Measurements from ENCODE around the gene DPCD. TPM values are rescaled to one million over a fixed set of nuclear protein-coding genes. Genes with fewer than 3 reads are reported as not detected.
A peak's percentile ranks its signal among the peaks of the same experiment; 100 is the strongest.

The DPCD gene
- total RNA-seq, 1 donor from 2014 or later, result 7.2 TPM

GRCh38 chr10:101561068-101561915 lies 26.8 kb upstream of the DPCD start:
- H3K36me3 ChIP-seq, result no peaks in the 10 kb centered on the region
- DNase-seq (no peak), ATAC-seq (no peak)
- H3K4me1 ChIP-seq, result peaks cover 2% of the 10 kb centered on the region
- H3K4me3 ChIP-seq, result no peak overlapping the region
- H3K9me3 ChIP-seq, result no peaks in the 10 kb centered on the region
- H3K27ac ChIP-seq, result no peak overlapping the region
- intact Hi-C loops (cut with DNase I), result no loop called here
- no peak for TF ChIP-seq CTCF (IDR thresholded peaks at IDR 0.05)
- peaks cover 21% of the 10 kb centered on the region for H3K27me3 ChIP-seq

GRCh38 chr10:101562231-101562630 lies 25.9 kb upstream of the DPCD start:
- intact Hi-C loops (cut with DNase I), result no loop called here
- Histone ChIP-seq H3K9me3 (no peaks in the 10 kb centered on the region), H3K36me3 (no peaks in the 10 kb centered on the region), H3K4me1 (peaks cover 9% of the 10 kb centered on the region), H3K4me3 (no peak overlapping the region), H3K27me3 (peaks cover 30% of the 10 kb centered on the region), H3K27ac (no peak overlapping the region)
- no peak for TF ChIP-seq CTCF (IDR thresholded peaks at IDR 0.05)
- no peak for ATAC-seq
- no peak for DNase-seq

- H3K4me3 ChIP-seq, result no peak overlapping the region
- no peak overlapping the region for H3K27ac ChIP-seq
- no peak for DNase-seq
- intact Hi-C loops (cut with DNase I), result no loop called here
- H3K9me3 ChIP-seq, result no peaks in the 10 kb centered on the region
- H3K4me1 ChIP-seq, result peaks cover 9% of the 10 kb centered on the region
- no peak for ATAC-seq
- no peaks in the 10 kb centered on the region for H3K36me3 ChIP-seq
- TF ChIP-seq CTCF (IDR thresholded peaks at IDR 0.05), result no peak
- peaks cover 35% of the 10 kb centered on the region for H3K27me3 ChIP-seq
These were observed 25.1 kb upstream of the DPCD start for GRCh38 chr10:101563007-101563406.

GRCh38 chr10:101563497-101564040 lies 24.6 kb upstream of the DPCD start:
- peaks cover 41% of the 10 kb centered on the region for H3K27me3 ChIP-seq
- peaks cover 9% of the 10 kb centered on the region for H3K4me1 ChIP-seq
- no peak for DNase-seq
- H3K9me3 ChIP-seq, result no peaks in the 10 kb centered on the region
- TF ChIP-seq CTCF (IDR thresholded peaks at IDR 0.05), result no peak
- no peaks in the 10 kb centered on the region for H3K36me3 ChIP-seq
- no peak for ATAC-seq
- intact Hi-C loops (cut with DNase I), result no loop called here
- H3K27ac ChIP-seq, result no peak overlapping the region
- no peak overlapping the region for H3K4me3 ChIP-seq

- Histone ChIP-seq H3K4me1 (peaks cover 12% of the 10 kb centered on the region), H3K27me3 (peaks cover 50% of the 10 kb centered on the region), H3K9me3 (no peaks in the 10 kb centered on the region), H3K4me3 (no peak overlapping the region), H3K36me3 (no peaks in the 10 kb centered on the region), H3K27ac (no peak overlapping the region)
- DNase-seq, result peak; percentile 56
- ATAC-seq, result no peak
- intact Hi-C loops (cut with DNase I), result no loop called here
- TF ChIP-seq CTCF (IDR thresholded peaks at IDR 0.05), result no peak
These were observed 23.6 kb upstream of the DPCD start for GRCh38 chr10:101564490-101564991.
